ENCODE measurements around the gene SLAIN2. TPM values are rescaled to one million over a fixed set of nuclear protein-coding genes. Genes with fewer than 3 reads are reported as not detected.

Gene SLAIN2
- total and polyA plus RNA-seq, 2 experiments from 2014 or later = 21.9 to 27.9 TPM

DNA sequence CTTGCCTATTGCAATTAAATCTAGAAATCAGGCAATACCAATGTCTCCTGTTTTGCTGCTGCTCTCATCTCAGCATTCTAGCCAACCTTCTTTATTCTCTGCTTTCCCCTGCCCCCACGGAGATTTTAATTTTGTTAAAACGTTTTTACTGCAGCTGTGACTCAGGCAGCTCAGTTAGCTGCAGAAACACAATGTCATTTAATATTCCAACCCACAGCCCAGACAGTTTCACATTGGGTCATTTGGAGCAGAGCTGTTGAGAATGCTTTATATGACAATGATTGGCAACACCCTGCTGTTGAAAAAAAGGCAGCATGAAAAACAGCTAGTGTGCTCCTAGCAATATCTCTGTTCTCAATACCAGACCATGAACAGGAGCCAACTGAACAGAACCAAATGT lies 129.2 kb downstream of the SLAIN2 start:
- Histone ChIP-seq H3K36me3 (ENCODE audit: insufficient read depth) (no peaks in the 10 kb centered on the region), H3K79me2 (replicated peaks; ENCODE audit: insufficient read depth) (no peaks in the 10 kb centered on the region), H3F3A (replicated peaks; ENCODE audit: low read depth) (no peaks in the 10 kb centered on the region), H3K27ac (ENCODE audit: low read depth) (no peak overlapping the region), H2AFZ (peak overlapping the region; percentile 81; the same call in 1 of the 2 replicates), H3K9me2 (ENCODE audit: insufficient read depth) (no peaks in the 10 kb centered on the region), H4K20me1 (replicated peaks; ENCODE audit: insufficient read depth) (no peaks in the 10 kb centered on the region), H3K27me3 (ENCODE audit: insufficient read depth) (no peaks in the 10 kb centered on the region), H3K4me3 (no peak overlapping the region), H3K4me1 (ENCODE audit: insufficient read depth) (peaks cover 15% of the 10 kb centered on the region; the same call in 1 of the 2 replicates), H3K4me2 (no peak overlapping the region)
- DNase-seq (ENCODE audit: low spot score) (no peak), ATAC-seq (no peak)
- H3K27me3 Mint-ChIP-seq (ENCODE audit: insufficient read depth, low read depth, poor library complexity) = peaks cover 2% of the 10 kb centered on the region
- TF ChIP-seq, protein P1, sequence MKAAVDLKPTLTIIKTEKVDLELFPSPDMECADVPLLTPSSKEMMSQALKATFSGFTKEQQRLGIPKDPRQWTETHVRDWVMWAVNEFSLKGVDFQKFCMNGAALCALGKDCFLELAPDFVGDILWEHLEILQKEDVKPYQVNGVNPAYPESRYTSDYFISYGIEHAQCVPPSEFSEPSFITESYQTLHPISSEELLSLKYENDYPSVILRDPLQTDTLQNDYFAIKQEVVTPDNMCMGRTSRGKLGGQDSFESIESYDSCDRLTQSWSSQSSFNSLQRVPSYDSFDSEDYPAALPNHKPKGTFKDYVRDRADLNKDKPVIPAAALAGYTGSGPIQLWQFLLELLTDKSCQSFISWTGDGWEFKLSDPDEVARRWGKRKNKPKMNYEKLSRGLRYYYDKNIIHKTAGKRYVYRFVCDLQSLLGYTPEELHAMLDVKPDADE (IDR thresholded peaks at IDR 0.05) = no peak
- TF ChIP-seq, protein P2, sequence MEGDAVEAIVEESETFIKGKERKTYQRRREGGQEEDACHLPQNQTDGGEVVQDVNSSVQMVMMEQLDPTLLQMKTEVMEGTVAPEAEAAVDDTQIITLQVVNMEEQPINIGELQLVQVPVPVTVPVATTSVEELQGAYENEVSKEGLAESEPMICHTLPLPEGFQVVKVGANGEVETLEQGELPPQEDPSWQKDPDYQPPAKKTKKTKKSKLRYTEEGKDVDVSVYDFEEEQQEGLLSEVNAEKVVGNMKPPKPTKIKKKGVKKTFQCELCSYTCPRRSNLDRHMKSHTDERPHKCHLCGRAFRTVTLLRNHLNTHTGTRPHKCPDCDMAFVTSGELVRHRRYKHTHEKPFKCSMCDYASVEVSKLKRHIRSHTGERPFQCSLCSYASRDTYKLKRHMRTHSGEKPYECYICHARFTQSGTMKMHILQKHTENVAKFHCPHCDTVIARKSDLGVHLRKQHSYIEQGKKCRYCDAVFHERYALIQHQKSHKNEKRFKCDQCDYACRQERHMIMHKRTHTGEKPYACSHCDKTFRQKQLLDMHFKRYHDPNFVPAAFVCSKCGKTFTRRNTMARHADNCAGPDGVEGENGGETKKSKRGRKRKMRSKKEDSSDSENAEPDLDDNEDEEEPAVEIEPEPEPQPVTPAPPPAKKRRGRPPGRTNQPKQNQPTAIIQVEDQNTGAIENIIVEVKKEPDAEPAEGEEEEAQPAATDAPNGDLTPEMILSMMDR (conservative IDR thresholded peaks at IDR 0.05; ENCODE audit: low read depth in 2 of 2) = no peak
- TF ChIP-seq ZNF114 (CRISPR knock-in tag; IDR thresholded peaks at IDR 0.05) = no peak
- TF ChIP-seq ZNF331 (CRISPR knock-in tag; IDR thresholded peaks at IDR 0.05; ENCODE audit: low read depth) = no peak
- TF ChIP-seq EZH2phosphoT487 (IDR thresholded peaks at IDR 0.05; ENCODE audit: unreplicated experiment) = no peak
- no peak for TF ChIP-seq EZH2 (IDR thresholded peaks at IDR 0.05; ENCODE audit: low read depth, unreplicated experiment)
- TF ChIP-seq JUNB (IDR thresholded peaks at IDR 0.05; ENCODE audit: unreplicated experiment) = no peak
- TF ChIP-seq, protein P3, sequence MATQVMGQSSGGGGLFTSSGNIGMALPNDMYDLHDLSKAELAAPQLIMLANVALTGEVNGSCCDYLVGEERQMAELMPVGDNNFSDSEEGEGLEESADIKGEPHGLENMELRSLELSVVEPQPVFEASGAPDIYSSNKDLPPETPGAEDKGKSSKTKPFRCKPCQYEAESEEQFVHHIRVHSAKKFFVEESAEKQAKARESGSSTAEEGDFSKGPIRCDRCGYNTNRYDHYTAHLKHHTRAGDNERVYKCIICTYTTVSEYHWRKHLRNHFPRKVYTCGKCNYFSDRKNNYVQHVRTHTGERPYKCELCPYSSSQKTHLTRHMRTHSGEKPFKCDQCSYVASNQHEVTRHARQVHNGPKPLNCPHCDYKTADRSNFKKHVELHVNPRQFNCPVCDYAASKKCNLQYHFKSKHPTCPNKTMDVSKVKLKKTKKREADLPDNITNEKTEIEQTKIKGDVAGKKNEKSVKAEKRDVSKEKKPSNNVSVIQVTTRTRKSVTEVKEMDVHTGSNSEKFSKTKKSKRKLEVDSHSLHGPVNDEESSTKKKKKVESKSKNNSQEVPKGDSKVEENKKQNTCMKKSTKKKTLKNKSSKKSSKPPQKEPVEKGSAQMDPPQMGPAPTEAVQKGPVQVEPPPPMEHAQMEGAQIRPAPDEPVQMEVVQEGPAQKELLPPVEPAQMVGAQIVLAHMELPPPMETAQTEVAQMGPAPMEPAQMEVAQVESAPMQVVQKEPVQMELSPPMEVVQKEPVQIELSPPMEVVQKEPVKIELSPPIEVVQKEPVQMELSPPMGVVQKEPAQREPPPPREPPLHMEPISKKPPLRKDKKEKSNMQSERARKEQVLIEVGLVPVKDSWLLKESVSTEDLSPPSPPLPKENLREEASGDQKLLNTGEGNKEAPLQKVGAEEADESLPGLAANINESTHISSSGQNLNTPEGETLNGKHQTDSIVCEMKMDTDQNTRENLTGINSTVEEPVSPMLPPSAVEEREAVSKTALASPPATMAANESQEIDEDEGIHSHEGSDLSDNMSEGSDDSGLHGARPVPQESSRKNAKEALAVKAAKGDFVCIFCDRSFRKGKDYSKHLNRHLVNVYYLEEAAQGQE (IDR thresholded peaks at IDR 0.05; ENCODE audit: unreplicated experiment) = no peak
- TF ChIP-seq, protein P4, sequence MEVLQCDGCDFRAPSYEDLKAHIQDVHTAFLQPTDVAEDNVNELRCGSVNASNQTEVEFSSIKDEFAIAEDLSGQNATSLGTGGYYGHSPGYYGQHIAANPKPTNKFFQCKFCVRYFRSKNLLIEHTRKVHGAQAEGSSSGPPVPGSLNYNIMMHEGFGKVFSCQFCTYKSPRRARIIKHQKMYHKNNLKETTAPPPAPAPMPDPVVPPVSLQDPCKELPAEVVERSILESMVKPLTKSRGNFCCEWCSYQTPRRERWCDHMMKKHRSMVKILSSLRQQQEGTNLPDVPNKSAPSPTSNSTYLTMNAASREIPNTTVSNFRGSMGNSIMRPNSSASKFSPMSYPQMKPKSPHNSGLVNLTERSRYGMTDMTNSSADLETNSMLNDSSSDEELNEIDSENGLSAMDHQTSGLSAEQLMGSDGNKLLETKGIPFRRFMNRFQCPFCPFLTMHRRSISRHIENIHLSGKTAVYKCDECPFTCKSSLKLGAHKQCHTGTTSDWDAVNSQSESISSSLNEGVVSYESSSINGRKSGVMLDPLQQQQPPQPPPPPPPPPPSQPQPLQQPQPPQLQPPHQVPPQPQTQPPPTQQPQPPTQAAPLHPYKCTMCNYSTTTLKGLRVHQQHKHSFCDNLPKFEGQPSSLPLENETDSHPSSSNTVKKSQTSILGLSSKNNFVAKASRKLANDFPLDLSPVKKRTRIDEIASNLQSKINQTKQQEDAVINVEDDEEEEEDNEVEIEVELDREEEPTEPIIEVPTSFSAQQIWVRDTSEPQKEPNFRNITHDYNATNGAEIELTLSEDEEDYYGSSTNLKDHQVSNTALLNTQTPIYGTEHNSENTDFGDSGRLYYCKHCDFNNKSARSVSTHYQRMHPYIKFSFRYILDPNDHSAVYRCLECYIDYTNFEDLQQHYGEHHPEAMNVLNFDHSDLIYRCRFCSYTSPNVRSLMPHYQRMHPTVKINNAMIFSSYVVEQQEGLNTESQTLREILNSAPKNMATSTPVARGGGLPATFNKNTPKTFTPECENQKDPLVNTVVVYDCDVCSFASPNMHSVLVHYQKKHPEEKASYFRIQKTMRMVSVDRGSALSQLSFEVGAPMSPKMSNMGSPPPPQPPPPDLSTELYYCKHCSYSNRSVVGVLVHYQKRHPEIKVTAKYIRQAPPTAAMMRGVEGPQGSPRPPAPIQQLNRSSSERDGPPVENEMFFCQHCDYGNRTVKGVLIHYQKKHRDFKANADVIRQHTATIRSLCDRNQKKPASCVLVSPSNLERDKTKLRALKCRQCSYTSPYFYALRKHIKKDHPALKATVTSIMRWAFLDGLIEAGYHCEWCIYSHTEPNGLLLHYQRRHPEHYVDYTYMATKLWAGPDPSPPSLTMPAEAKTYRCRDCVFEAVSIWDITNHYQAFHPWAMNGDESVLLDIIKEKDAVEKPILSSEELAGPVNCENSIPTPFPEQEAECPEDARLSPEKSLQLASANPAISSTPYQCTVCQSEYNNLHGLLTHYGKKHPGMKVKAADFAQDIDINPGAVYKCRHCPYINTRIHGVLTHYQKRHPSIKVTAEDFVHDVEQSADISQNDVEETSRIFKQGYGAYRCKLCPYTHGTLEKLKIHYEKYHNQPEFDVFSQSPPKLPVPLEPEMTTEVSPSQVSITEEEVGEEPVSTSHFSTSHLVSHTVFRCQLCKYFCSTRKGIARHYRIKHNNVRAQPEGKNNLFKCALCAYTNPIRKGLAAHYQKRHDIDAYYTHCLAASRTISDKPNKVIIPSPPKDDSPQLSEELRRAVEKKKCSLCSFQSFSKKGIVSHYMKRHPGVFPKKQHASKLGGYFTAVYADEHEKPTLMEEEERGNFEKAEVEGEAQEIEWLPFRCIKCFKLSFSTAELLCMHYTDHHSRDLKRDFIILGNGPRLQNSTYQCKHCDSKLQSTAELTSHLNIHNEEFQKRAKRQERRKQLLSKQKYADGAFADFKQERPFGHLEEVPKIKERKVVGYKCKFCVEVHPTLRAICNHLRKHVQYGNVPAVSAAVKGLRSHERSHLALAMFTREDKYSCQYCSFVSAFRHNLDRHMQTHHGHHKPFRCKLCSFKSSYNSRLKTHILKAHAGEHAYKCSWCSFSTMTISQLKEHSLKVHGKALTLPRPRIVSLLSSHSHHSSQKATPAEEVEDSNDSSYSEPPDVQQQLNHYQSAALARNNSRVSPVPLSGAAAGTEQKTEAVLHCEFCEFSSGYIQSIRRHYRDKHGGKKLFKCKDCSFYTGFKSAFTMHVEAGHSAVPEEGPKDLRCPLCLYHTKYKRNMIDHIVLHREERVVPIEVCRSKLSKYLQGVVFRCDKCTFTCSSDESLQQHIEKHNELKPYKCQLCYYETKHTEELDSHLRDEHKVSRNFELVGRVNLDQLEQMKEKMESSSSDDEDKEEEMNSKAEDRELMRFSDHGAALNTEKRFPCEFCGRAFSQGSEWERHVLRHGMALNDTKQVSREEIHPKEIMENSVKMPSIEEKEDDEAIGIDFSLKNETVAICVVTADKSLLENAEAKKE (CRISPR knock-in tag; IDR thresholded peaks at IDR 0.05) = no peak
- TF ChIP-seq STAT1 (IDR thresholded peaks at IDR 0.05; ENCODE audit: unreplicated experiment) = no peak
- TF ChIP-seq NANOG (IDR thresholded peaks at IDR 0.05; ENCODE audit: borderline replicate concordance) = no peak
- no peak for TF ChIP-seq CREB1 (CRISPR knock-in tag; IDR thresholded peaks at IDR 0.05; ENCODE audit: low read depth)
- no peak for TF ChIP-seq POLR2AphosphoS5 (IDR thresholded peaks at IDR 0.05; ENCODE audit: low read depth)
- H3K9me3 Mint-ChIP-seq = no peaks in the 10 kb centered on the region
- H3K4me1 Mint-ChIP-seq = peaks cover 10% of the 10 kb centered on the region
- no peak overlapping the region for H3K4me3 Mint-ChIP-seq
- H3K27ac Mint-ChIP-seq = no peak overlapping the region
- no peaks in the 10 kb centered on the region for H3K36me3 Mint-ChIP-seq (ENCODE audit: low read depth)

Data from GM23338 (cell line).